HPDE6-E6E7 (cell line): ENCODE results near the gene CACNA1B.
"Not testable (repeated sequence)": the region's sequence is repeated elsewhere in the genome, so short reads cannot be mapped to it uniquely, and the experiment has no call there.

ENCODE experiments used
- DNase-seq: peaks from one replicate; pipeline ENCODE4 v3.0.0; 2011; ENCODE audit warnings: missing footprints; ENCODE audit errors: extremely low spot score

Gene CACNA1B

GRCh38 chr9:138140980-138141379, 263.4 kb downstream of the CACNA1B start:
- not testable (repeated sequence) for DNase-seq

- not testable (repeated sequence) for DNase-seq
Observed at GRCh38 chr9:138142528-138143244, 265.1 kb downstream of the CACNA1B start.

GRCh38 chr9:138143491-138143890, 265.9 kb downstream of the CACNA1B start:
- not testable (repeated sequence) for DNase-seq

- DNase-seq, result not testable (repeated sequence)
Observed at GRCh38 chr9:138147556-138147955, 270.0 kb downstream of the CACNA1B start.

- DNase-seq, result not testable (repeated sequence)
Observed at GRCh38 chr9:138149672-138150656, 272.4 kb downstream of the CACNA1B start.

GRCh38 chr9:138155788-138156187, 278.2 kb downstream of the CACNA1B start:
- DNase-seq, result not testable (repeated sequence)

- not testable (repeated sequence) for DNase-seq
Observed at GRCh38 chr9:138166793-138167192, 289.2 kb downstream of the CACNA1B start.
